ENCODE data around the gene ZSWIM1. TPM values are rescaled to one million over a fixed set of nuclear protein-coding genes. Genes with fewer than 3 reads are reported as not detected.

Gene ZSWIM1
- total RNA-seq, 1 donor from 2014 or later: 13.3 TPM

- DNase-seq (ENCODE audit: extremely low spot score, unreplicated experiment): no peak
- Mint-ChIP-seq H3K4me3 (ENCODE audit: unreplicated experiment) (peak overlapping the region; percentile 85), H3K27me3 (ENCODE audit: unreplicated experiment) (no peaks in the 10 kb centered on the region), H3K9me3 (ENCODE audit: unreplicated experiment) (no peaks in the 10 kb centered on the region), H3K27ac (ENCODE audit: unreplicated experiment) (peak overlapping the region; percentile 68), H3K36me3 (ENCODE audit: unreplicated experiment) (peaks cover 2% of the 10 kb centered on the region), H3K4me1 (ENCODE audit: unreplicated experiment) (peaks cover 39% of the 10 kb centered on the region)
- TF ChIP-seq CTCF (IDR thresholded peaks at IDR 0.05): no peak
These were observed 46.2 kb upstream of the ZSWIM1 start for GRCh38 chr20:45834797-45835161.

GRCh38 chr20:45835329-45835765 lies 45.7 kb upstream of the ZSWIM1 start:
- H3K4me1 Mint-ChIP-seq (ENCODE audit: unreplicated experiment): peaks cover 38% of the 10 kb centered on the region
- no peaks in the 10 kb centered on the region for H3K9me3 Mint-ChIP-seq (ENCODE audit: unreplicated experiment)
- no peaks in the 10 kb centered on the region for H3K27me3 Mint-ChIP-seq (ENCODE audit: unreplicated experiment)
- peak overlapping the region; percentile 74 for H3K27ac Mint-ChIP-seq (ENCODE audit: unreplicated experiment)
- peak overlapping the region; percentile 57 for H3K4me3 Mint-ChIP-seq (ENCODE audit: unreplicated experiment)
- TF ChIP-seq CTCF (IDR thresholded peaks at IDR 0.05): no peak
- H3K36me3 Mint-ChIP-seq (ENCODE audit: unreplicated experiment): peaks cover 2% of the 10 kb centered on the region
- DNase-seq (ENCODE audit: extremely low spot score, unreplicated experiment): no peak

- no peak for DNase-seq (ENCODE audit: extremely low spot score, unreplicated experiment)
- Mint-ChIP-seq H3K4me1 (ENCODE audit: unreplicated experiment) (peaks cover 37% of the 10 kb centered on the region), H3K36me3 (ENCODE audit: unreplicated experiment) (peaks cover 2% of the 10 kb centered on the region), H3K27me3 (ENCODE audit: unreplicated experiment) (no peaks in the 10 kb centered on the region), H3K27ac (ENCODE audit: unreplicated experiment) (peak overlapping the region; percentile 74), H3K9me3 (ENCODE audit: unreplicated experiment) (no peaks in the 10 kb centered on the region), H3K4me3 (ENCODE audit: unreplicated experiment) (peak overlapping the region; percentile 57)
- TF ChIP-seq CTCF (IDR thresholded peaks at IDR 0.05): no peak
These were observed 45.2 kb upstream of the ZSWIM1 start for GRCh38 chr20:45835825-45836224.

- peak overlapping the region; percentile 38 for H3K27ac Mint-ChIP-seq (ENCODE audit: unreplicated experiment)
- H3K4me1 Mint-ChIP-seq (ENCODE audit: unreplicated experiment): peaks cover 38% of the 10 kb centered on the region
- H3K27me3 Mint-ChIP-seq (ENCODE audit: unreplicated experiment): no peaks in the 10 kb centered on the region
- no peaks in the 10 kb centered on the region for H3K9me3 Mint-ChIP-seq (ENCODE audit: unreplicated experiment)
- DNase-seq (ENCODE audit: extremely low spot score, unreplicated experiment): no peak
- no peak for TF ChIP-seq CTCF (IDR thresholded peaks at IDR 0.05)
- peaks cover 5% of the 10 kb centered on the region for H3K36me3 Mint-ChIP-seq (ENCODE audit: unreplicated experiment)
- H3K4me3 Mint-ChIP-seq (ENCODE audit: unreplicated experiment): no peak overlapping the region
These were observed 44.2 kb upstream of the ZSWIM1 start for GRCh38 chr20:45836841-45837240.

DNA sequence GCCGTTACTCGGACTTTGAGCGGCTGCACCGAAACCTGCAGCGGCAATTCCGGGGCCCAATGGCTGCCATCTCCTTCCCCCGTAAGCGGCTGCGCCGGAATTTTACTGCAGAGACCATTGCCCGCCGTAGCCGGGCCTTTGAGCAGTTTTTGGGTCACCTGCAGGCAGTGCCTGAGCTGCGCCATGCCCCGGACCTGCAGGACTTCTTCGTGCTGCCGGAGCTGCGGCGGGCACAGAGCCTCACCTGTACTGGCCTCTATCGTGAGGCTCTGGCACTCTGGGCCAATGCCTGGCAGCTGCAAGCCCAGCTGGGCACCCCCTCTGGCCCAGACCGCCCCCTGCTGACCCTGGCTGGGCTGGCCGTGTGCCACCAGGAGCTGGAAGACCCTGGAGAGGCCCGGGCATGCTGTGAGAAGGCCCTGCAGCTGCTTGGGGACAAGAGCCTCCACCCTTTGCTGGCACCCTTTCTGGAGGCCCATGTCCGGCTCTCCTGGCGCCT lies 40.3 kb upstream of the ZSWIM1 start:
- H3K27me3 Mint-ChIP-seq (ENCODE audit: unreplicated experiment): no peaks in the 10 kb centered on the region
- H3K9me3 Mint-ChIP-seq (ENCODE audit: unreplicated experiment): no peaks in the 10 kb centered on the region
- TF ChIP-seq CTCF (IDR thresholded peaks at IDR 0.05): no peak
- no peak for DNase-seq (ENCODE audit: extremely low spot score, unreplicated experiment)
- peaks cover 22% of the 10 kb centered on the region for H3K36me3 Mint-ChIP-seq (ENCODE audit: unreplicated experiment)
- peaks cover 13% of the 10 kb centered on the region for H3K4me1 Mint-ChIP-seq (ENCODE audit: unreplicated experiment)
- no peak overlapping the region for H3K4me3 Mint-ChIP-seq (ENCODE audit: unreplicated experiment)
- no peak overlapping the region for H3K27ac Mint-ChIP-seq (ENCODE audit: unreplicated experiment)
